Mucosa of rectum (tissue), 2 donors: ENCODE data around the gene MALRD1.

Experiments
- H3K27ac ChIP-seq, 2 donors: one replicate each; pipeline ENCODE4 v1.7.0; 2013; ENCODE audit warnings: inconsistent platforms in 2 of 2, low read depth in 2 of 2, low read length in 2 of 2
- H3K27me3 ChIP-seq, 2 donors: one replicate each; pipeline ENCODE4 v1.7.0; 2013; ENCODE audit warnings: low read length in 2 of 2; ENCODE audit not compliant: control insufficient read depth in 2 of 2, insufficient read depth in 2 of 2
- H3K36me3 ChIP-seq, 2 donors: one replicate each; pipeline ENCODE4 v1.7.0; 2013; ENCODE audit warnings: low read length in 2 of 2; ENCODE audit not compliant: control insufficient read depth in 2 of 2, insufficient read depth in 2 of 2
- H3K4me1 ChIP-seq, 2 donors: one replicate each; pipeline ENCODE4 v1.7.0; 2013; ENCODE audit warnings: low read length in 2 of 2, mild to moderate bottlenecking in 1 of 2; ENCODE audit not compliant: control insufficient read depth in 2 of 2, insufficient read depth in 2 of 2
- H3K4me3 ChIP-seq, 2 donors: one replicate each; pipeline ENCODE4 v1.7.0; 2013; ENCODE audit warnings: low read length in 2 of 2
- H3K9ac ChIP-seq, 2 donors: one replicate each; pipeline ENCODE4 v1.7.0; 2013; ENCODE audit warnings: low read length in 2 of 2, low read depth in 1 of 2, mild to moderate bottlenecking in 1 of 2
- H3K9me3 ChIP-seq, 2 donors: one replicate each; pipeline ENCODE4 v1.7.0; 2013; ENCODE audit warnings: low read length in 2 of 2; ENCODE audit not compliant: control insufficient read depth in 2 of 2
- donor health status: healthy.
- donor health status: Normal muscosa, but diverticular disease.

The MALRD1 gene

GRCh38 chr10:19250546-19250945 lies 201.9 kb downstream of the MALRD1 start:
- Histone ChIP-seq H3K36me3 (no peaks in the 10 kb centered on the region), H3K9me3 (no peaks in the 10 kb centered on the region), H3K27me3 (no peaks in the 10 kb centered on the region), H3K9ac (no peak overlapping the region), H3K4me3 (no peak overlapping the region), H3K27ac (no peak overlapping the region), H3K4me1 (no peaks in the 10 kb centered on the region)

DNA sequence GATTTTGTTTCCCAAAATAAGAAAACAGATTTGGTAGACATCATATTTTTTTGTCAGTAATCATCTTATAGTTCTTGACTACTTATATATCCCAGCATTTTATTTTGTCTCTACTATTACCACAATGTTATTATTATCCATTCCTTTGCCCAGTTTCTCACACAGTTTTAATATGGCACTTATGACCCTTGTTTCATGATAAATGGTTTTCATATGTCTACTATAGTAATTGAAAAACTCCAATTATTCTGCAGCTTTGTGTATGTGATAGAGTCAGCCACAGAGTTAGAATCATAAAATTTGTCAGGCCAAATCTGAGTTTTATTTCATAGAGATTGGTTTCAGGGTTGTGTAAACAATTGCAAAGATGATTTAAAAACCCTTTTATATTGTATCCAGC lies 203.9 kb downstream of the MALRD1 start:
- Histone ChIP-seq H3K4me1 (no peaks in the 10 kb centered on the region), H3K9ac (no peak overlapping the region), H3K27ac (no peak overlapping the region), H3K4me3 (no peak overlapping the region), H3K9me3 (no peaks in the 10 kb centered on the region), H3K27me3 (no peaks in the 10 kb centered on the region), H3K36me3 (no peaks in the 10 kb centered on the region)

DNA sequence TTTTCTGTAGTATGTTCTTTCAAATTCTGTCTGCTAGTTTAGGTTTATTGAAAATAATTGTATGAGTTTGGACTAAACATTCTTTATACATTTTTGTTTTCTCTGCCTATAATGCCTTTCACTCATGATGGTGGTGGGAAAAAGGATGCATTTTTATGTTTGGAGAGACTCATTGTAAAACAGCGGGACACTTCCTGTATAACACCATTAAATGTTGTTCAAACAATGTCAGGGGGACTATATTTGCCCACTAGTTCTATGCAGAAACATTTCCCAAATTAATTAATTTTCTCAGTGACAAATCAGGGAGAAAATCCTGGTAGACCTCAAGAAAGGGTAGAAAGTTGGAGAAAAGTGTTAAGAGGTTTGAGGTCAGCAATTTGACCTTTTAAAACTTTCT lies 207.7 kb downstream of the MALRD1 start:
- H3K9ac ChIP-seq = no peak overlapping the region
- no peaks in the 10 kb centered on the region for H3K36me3 ChIP-seq
- no peak overlapping the region for H3K27ac ChIP-seq
- no peaks in the 10 kb centered on the region for H3K27me3 ChIP-seq
- no peaks in the 10 kb centered on the region for H3K4me1 ChIP-seq
- no peak overlapping the region for H3K4me3 ChIP-seq
- no peaks in the 10 kb centered on the region for H3K9me3 ChIP-seq

- no peaks in the 10 kb centered on the region for H3K36me3 ChIP-seq
- H3K27me3 ChIP-seq = no peaks in the 10 kb centered on the region
- H3K4me1 ChIP-seq = no peaks in the 10 kb centered on the region
- H3K27ac ChIP-seq = no peak overlapping the region
- no peak overlapping the region for H3K9ac ChIP-seq
- no peak overlapping the region for H3K4me3 ChIP-seq
- no peaks in the 10 kb centered on the region for H3K9me3 ChIP-seq
Observed at GRCh38 chr10:19263262-19263661, 214.7 kb downstream of the MALRD1 start.

- H3K9me3 ChIP-seq = no peaks in the 10 kb centered on the region
- no peak overlapping the region for H3K9ac ChIP-seq
- H3K36me3 ChIP-seq = no peaks in the 10 kb centered on the region
- H3K4me3 ChIP-seq = no peak overlapping the region
- no peaks in the 10 kb centered on the region for H3K4me1 ChIP-seq
- no peak overlapping the region for H3K27ac ChIP-seq
- H3K27me3 ChIP-seq = no peaks in the 10 kb centered on the region
Observed at GRCh38 chr10:19283285-19283684, 234.7 kb downstream of the MALRD1 start.

GRCh38 chr10:19283786-19284185 lies 235.2 kb downstream of the MALRD1 start:
- H3K9ac ChIP-seq = no peak overlapping the region
- no peak overlapping the region for H3K27ac ChIP-seq
- no peaks in the 10 kb centered on the region for H3K27me3 ChIP-seq
- no peaks in the 10 kb centered on the region for H3K9me3 ChIP-seq
- H3K4me3 ChIP-seq = no peak overlapping the region
- no peaks in the 10 kb centered on the region for H3K4me1 ChIP-seq
- H3K36me3 ChIP-seq = no peaks in the 10 kb centered on the region

DNA sequence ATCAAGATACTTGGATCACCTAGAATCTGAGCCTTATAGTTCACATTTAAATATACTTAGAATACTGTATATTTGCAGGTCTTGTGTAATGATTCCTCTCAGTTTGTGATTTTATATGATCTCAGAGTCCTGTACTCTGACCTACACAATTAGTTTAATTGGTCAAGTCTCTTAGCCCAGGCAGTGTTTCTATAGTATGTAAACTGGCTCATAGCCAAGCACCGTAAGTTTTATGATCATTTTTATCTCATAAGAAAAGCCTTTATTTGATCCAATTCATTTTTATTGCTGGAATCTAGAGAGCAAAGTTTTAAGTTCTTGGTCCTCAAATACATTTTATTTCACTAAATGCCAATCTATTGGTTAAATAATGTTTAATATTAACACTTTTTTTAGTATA lies 242.2 kb downstream of the MALRD1 start:
- H3K36me3 ChIP-seq = no peaks in the 10 kb centered on the region
- H3K27me3 ChIP-seq = no peaks in the 10 kb centered on the region
- H3K27ac ChIP-seq = no peak overlapping the region
- no peak overlapping the region for H3K4me3 ChIP-seq
- H3K4me1 ChIP-seq = peaks cover 0 to 9% of the 10 kb centered on the region in 2 donors
- H3K9ac ChIP-seq = no peak overlapping the region
- H3K9me3 ChIP-seq = no peaks in the 10 kb centered on the region

DNA sequence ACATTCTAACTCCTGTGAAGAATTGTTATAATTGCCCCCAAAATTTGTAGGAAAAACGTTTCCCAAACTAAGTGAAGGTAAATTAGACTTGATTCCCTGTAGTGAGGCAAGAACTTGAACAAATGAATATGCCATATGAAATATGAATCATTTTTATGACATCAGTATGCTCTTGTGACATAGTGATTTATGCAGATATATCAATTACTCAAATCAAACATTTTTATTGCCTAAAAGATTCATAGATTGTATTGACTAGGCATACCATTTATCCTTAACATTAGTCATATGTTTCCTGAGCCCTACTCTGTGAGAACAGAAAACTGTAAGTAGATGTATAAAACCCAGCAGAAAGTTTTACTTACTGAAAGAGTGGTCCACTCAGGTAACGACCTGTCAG lies 245.6 kb downstream of the MALRD1 start:
- Histone ChIP-seq H3K4me3 (no peak overlapping the region), H3K9ac (no peak overlapping the region), H3K27me3 (no peaks in the 10 kb centered on the region), H3K36me3 (no peaks in the 10 kb centered on the region), H3K27ac (no peak overlapping the region), H3K9me3 (no peaks in the 10 kb centered on the region), H3K4me1 (peaks cover 0 to 9% of the 10 kb centered on the region in 2 donors)

DNA sequence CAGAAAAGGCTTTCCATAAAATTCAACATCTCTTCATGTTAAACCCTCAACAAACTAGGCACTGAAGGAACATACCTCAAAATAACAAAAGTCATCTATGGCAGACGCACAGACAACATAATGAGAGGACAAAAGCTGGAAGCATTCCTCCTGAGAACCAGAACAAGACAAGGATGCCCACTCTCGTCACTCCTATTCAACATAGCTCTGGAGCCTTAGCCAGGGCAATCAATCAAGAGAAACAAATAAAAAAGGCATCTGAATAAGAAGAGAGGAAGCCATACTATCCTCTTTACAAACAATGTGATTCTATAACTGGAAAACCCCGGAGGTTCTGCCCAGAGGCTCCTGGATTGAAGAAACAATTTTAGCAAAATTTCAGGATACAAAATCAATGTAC lies 251.0 kb downstream of the MALRD1 start:
- Histone ChIP-seq H3K9me3 (no peaks in the 10 kb centered on the region), H3K4me3 (no peak overlapping the region), H3K4me1 (no peaks in the 10 kb centered on the region), H3K27me3 (no peaks in the 10 kb centered on the region), H3K36me3 (no peaks in the 10 kb centered on the region), H3K9ac (no peak overlapping the region), H3K27ac (no peak overlapping the region)

DNA sequence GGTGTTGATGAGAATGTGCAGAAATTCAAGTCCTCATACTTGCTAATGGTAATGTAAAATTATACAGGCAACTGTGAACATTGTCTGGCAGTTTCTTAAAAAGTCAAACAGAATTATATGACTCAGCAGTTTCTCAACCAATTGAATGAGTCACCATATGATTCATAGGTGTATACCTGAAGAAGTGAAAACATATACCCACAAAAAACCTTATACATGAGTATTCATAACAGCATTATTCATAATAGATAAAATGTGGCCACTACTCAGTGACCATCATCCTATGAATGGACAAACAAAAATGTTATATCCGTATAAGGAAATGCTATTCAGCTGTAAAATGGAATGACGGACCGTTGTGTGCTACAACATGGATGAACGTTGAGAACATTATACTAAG lies 253.5 kb downstream of the MALRD1 start:
- Histone ChIP-seq H3K9me3 (no peaks in the 10 kb centered on the region), H3K27ac (no peak overlapping the region), H3K4me3 (no peak overlapping the region), H3K9ac (no peak overlapping the region), H3K36me3 (no peaks in the 10 kb centered on the region), H3K4me1 (no peaks in the 10 kb centered on the region), H3K27me3 (no peaks in the 10 kb centered on the region)

DNA sequence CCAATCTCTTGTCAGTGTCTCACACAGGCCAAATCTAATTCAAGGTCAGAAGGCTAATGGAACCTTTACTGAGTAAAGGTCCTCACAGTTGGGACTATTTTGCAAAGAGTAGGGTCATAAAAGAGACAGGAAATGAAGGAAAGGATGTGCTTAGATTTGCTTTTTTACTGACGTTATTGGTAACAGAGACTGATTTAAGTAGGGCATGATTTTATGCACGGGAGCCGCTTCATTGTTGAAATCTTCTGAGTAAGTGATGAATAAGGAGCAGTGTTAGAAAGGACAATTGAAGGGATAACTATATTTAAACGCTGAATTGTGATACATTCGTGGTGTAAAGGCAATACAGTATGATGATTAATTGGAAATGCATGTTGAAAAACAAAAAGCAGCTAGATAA lies 261.5 kb downstream of the MALRD1 start:
- Histone ChIP-seq H3K36me3 (no peaks in the 10 kb centered on the region), H3K27me3 (no peaks in the 10 kb centered on the region), H3K27ac (no peak overlapping the region), H3K9ac (no peak overlapping the region), H3K9me3 (no peaks in the 10 kb centered on the region), H3K4me1 (no peaks in the 10 kb centered on the region), H3K4me3 (no peak overlapping the region)
